Measurements from ENCODE around the gene SLC25A47. TPM values are rescaled to one million over a fixed set of nuclear protein-coding genes. Genes with fewer than 3 reads are reported as not detected.

The SLC25A47 gene
- total RNA-seq, 2 experiments from 2014 or later: not detected

- H3K4me3 Mint-ChIP-seq: no peak overlapping the region
- no peaks in the 10 kb centered on the region for H3K9me3 Mint-ChIP-seq
- ChIA-PET POLR2A (no interaction called here), CTCF (interaction anchor here (0.6 to 1.1 kb wide), 3 partner anchors 12 to 324 kb away, joined by 3 read pairs; no protein-coding TSS in a partner anchor)
- no peaks in the 10 kb centered on the region for H3K36me3 Mint-ChIP-seq
- intact Hi-C loops (cut with micrococcal nuclease): no loop called here
- no peak for DNase-seq
- peaks cover 5% of the 10 kb centered on the region for H3K4me1 Mint-ChIP-seq (ENCODE audit: low read depth)
- H3K27ac Mint-ChIP-seq: no peak overlapping the region
- no peaks in the 10 kb centered on the region for H3K27me3 Mint-ChIP-seq
Measured at GRCh38 chr14:100322138-100322957, 791 bp upstream of the SLC25A47 start.

GRCh38 chr14:100323942-100324307, 786 bp downstream of the SLC25A47 start:
- intact Hi-C loops (cut with micrococcal nuclease): no loop called here
- no peaks in the 10 kb centered on the region for H3K36me3 Mint-ChIP-seq
- no peaks in the 10 kb centered on the region for H3K27me3 Mint-ChIP-seq
- no peaks in the 10 kb centered on the region for H3K9me3 Mint-ChIP-seq
- ChIA-PET POLR2A (interaction anchor here (1.2 kb wide), 1 partner anchor 20 kb away, joined by 4 read pairs; no protein-coding TSS in a partner anchor), CTCF (no interaction called here)
- H3K4me1 Mint-ChIP-seq (ENCODE audit: low read depth): no peaks in the 10 kb centered on the region
- H3K4me3 Mint-ChIP-seq: no peak overlapping the region
- H3K27ac Mint-ChIP-seq: no peak overlapping the region
- DNase-seq: no peak

DNA sequence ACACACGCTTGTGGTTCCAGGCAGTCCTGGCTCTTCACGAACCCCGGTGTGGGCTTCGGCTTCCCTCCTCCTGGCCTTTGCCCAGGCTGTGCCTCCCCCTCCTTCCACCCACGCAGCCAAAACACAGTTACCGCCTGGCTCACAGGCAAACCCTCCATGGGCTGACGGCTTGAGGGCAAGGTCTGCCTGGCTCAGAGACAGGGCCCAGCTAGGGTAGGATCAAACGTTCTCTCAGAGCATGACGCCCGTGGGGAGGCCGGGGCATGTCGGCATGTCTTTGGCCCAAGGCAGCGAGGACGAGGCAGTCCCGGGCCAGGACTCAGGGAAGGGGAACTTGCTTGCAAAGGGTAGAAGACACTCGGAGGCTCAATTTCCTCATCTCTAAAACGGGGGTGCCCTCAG, 2.1 kb downstream of the SLC25A47 start:
- no peaks in the 10 kb centered on the region for H3K36me3 Mint-ChIP-seq
- H3K4me3 Mint-ChIP-seq: no peak overlapping the region
- POLR2A ChIA-PET: no interaction called here
- intact Hi-C loops (cut with micrococcal nuclease): no loop called here
- H3K27me3 Mint-ChIP-seq: no peaks in the 10 kb centered on the region
- DNase-seq: no peak
- no peak overlapping the region for H3K27ac Mint-ChIP-seq
- no peaks in the 10 kb centered on the region for H3K9me3 Mint-ChIP-seq
- CTCF ChIA-PET: no interaction called here
- H3K4me1 Mint-ChIP-seq (ENCODE audit: low read depth): no peaks in the 10 kb centered on the region

- H3K36me3 Mint-ChIP-seq: no peaks in the 10 kb centered on the region
- H3K27me3 Mint-ChIP-seq: no peaks in the 10 kb centered on the region
- intact Hi-C loops (cut with micrococcal nuclease): no loop called here
- no peaks in the 10 kb centered on the region for H3K9me3 Mint-ChIP-seq
- no peak for DNase-seq
- ChIA-PET POLR2A (no interaction called here), CTCF (no interaction called here)
- H3K4me1 Mint-ChIP-seq (ENCODE audit: low read depth): no peaks in the 10 kb centered on the region
- H3K4me3 Mint-ChIP-seq: no peak overlapping the region
- H3K27ac Mint-ChIP-seq: no peak overlapping the region
Measured at GRCh38 chr14:100325958-100326357, 2.8 kb downstream of the SLC25A47 start.

DNA sequence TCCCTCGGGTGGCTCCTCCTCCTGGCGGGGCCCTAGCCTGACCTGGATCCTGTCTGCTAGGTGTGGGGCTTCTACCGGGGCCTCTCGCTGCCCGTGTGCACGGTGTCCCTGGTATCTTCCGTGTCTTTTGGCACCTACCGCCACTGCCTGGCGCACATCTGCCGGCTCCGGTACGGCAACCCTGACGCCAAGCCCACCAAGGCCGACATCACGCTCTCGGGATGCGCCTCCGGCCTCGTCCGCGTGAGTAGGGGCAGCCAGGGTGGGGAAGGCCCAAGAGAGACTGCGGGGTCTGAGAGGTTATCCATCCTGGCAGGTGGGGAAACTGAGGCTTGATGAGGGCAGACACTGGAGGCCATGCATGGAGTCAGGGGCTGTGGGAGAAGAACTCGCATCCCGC, 4.0 kb downstream of the SLC25A47 start:
- no peak for DNase-seq
- Mint-ChIP-seq H3K36me3 (peaks cover 3% of the 10 kb centered on the region), H3K27ac (no peak overlapping the region), H3K4me1 (ENCODE audit: low read depth) (no peaks in the 10 kb centered on the region), H3K4me3 (no peak overlapping the region), H3K9me3 (no peaks in the 10 kb centered on the region), H3K27me3 (no peaks in the 10 kb centered on the region)
- intact Hi-C loops (cut with micrococcal nuclease): no loop called here
- ChIA-PET CTCF (no interaction called here), POLR2A (interaction anchor here (0.5 kb wide), 1 partner anchor 103 kb away, joined by 8 read pairs; no protein-coding TSS in a partner anchor)

GRCh38 chr14:100328495-100329163, 5.5 kb downstream of the SLC25A47 start:
- no peaks in the 10 kb centered on the region for H3K27me3 Mint-ChIP-seq
- ChIA-PET POLR2A (no interaction called here), CTCF (no interaction called here)
- peaks cover 7% of the 10 kb centered on the region for H3K36me3 Mint-ChIP-seq
- no peaks in the 10 kb centered on the region for H3K4me1 Mint-ChIP-seq (ENCODE audit: low read depth)
- no peak for DNase-seq
- intact Hi-C loops (cut with micrococcal nuclease): no loop called here
- no peak overlapping the region for H3K27ac Mint-ChIP-seq
- no peak overlapping the region for H3K4me3 Mint-ChIP-seq
- H3K9me3 Mint-ChIP-seq: no peaks in the 10 kb centered on the region

- no peak overlapping the region for H3K27ac Mint-ChIP-seq
- CTCF ChIA-PET: no interaction called here
- intact Hi-C loops (cut with micrococcal nuclease): no loop called here
- POLR2A ChIA-PET: no interaction called here
- H3K4me1 Mint-ChIP-seq (ENCODE audit: low read depth): no peaks in the 10 kb centered on the region
- no peak for DNase-seq
- H3K36me3 Mint-ChIP-seq: peaks cover 15% of the 10 kb centered on the region
- no peak overlapping the region for H3K4me3 Mint-ChIP-seq
- no peaks in the 10 kb centered on the region for H3K9me3 Mint-ChIP-seq
- no peaks in the 10 kb centered on the region for H3K27me3 Mint-ChIP-seq
Measured at GRCh38 chr14:100329233-100330006, 6.3 kb downstream of the SLC25A47 start.

- intact Hi-C loops (cut with micrococcal nuclease): no loop called here
- DNase-seq: no peak
- Mint-ChIP-seq H3K36me3 (peaks cover 20% of the 10 kb centered on the region), H3K9me3 (no peaks in the 10 kb centered on the region), H3K27me3 (no peaks in the 10 kb centered on the region), H3K4me3 (no peak overlapping the region), H3K27ac (no peak overlapping the region), H3K4me1 (ENCODE audit: low read depth) (no peaks in the 10 kb centered on the region)
- ChIA-PET POLR2A (no interaction called here), CTCF (no interaction called here)
Measured at GRCh38 chr14:100330007-100330344, 6.8 kb downstream of the SLC25A47 start.

- Mint-ChIP-seq H3K27ac (no peak overlapping the region), H3K36me3 (peaks cover 23% of the 10 kb centered on the region), H3K27me3 (no peaks in the 10 kb centered on the region), H3K4me1 (ENCODE audit: low read depth) (no peaks in the 10 kb centered on the region), H3K4me3 (no peak overlapping the region), H3K9me3 (no peaks in the 10 kb centered on the region)
- DNase-seq: no peak
- ChIA-PET CTCF (interaction anchor here (0.6 kb wide), 1 partner anchor 13 kb away, joined by 3 read pairs; no protein-coding TSS in a partner anchor), POLR2A (no interaction called here)
- intact Hi-C loops (cut with micrococcal nuclease): no loop called here
Measured at GRCh38 chr14:100330388-100330931, 7.3 kb downstream of the SLC25A47 start.

GRCh38 chr14:100332071-100332639, 9.0 kb downstream of the SLC25A47 start:
- no peak overlapping the region for H3K4me3 Mint-ChIP-seq
- peaks cover 37% of the 10 kb centered on the region for H3K36me3 Mint-ChIP-seq
- no peak for DNase-seq
- no peaks in the 10 kb centered on the region for H3K27me3 Mint-ChIP-seq
- H3K27ac Mint-ChIP-seq: no peak overlapping the region
- intact Hi-C loops (cut with micrococcal nuclease): no loop called here
- H3K4me1 Mint-ChIP-seq (ENCODE audit: low read depth): peaks cover 10% of the 10 kb centered on the region
- ChIA-PET POLR2A (no interaction called here), CTCF (no interaction called here)
- H3K9me3 Mint-ChIP-seq: no peaks in the 10 kb centered on the region

DNA sequence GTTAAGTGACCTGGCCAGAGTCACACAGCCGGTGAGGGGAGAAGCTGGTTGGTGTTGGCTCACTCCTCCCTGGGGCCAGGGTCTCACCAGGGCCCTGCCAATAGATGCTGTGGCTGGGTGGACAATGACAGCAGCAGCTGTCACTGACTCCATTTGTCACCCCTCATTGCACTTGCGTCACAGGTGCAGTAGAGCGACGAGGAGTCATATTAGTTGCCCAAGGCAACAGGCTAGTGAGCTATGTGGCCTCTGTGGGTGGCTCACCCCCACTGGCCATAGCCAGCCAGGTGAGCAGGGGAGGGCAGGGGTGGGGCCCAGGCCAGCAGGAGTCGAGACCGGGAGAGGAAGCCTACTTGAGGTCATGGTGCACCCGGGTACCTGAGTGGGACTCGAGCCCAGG, 9.7 kb downstream of the SLC25A47 start:
- intact Hi-C loops (cut with micrococcal nuclease): no loop called here
- peaks cover 42% of the 10 kb centered on the region for H3K36me3 Mint-ChIP-seq
- H3K4me3 Mint-ChIP-seq: no peak overlapping the region
- H3K27ac Mint-ChIP-seq: no peak overlapping the region
- no peak for DNase-seq
- ChIA-PET CTCF (no interaction called here), POLR2A (no interaction called here)
- H3K4me1 Mint-ChIP-seq (ENCODE audit: low read depth): peaks cover 15% of the 10 kb centered on the region
- H3K27me3 Mint-ChIP-seq: no peaks in the 10 kb centered on the region
- no peaks in the 10 kb centered on the region for H3K9me3 Mint-ChIP-seq

- no peak overlapping the region for H3K27ac Mint-ChIP-seq
- POLR2A ChIA-PET: no interaction called here
- intact Hi-C loops (cut with micrococcal nuclease): no loop called here
- CTCF ChIA-PET: no interaction called here
- DNase-seq: no peak
- peaks cover 18% of the 10 kb centered on the region for H3K4me1 Mint-ChIP-seq (ENCODE audit: low read depth)
- peaks cover 46% of the 10 kb centered on the region for H3K36me3 Mint-ChIP-seq
- no peak overlapping the region for H3K4me3 Mint-ChIP-seq
- no peaks in the 10 kb centered on the region for H3K9me3 Mint-ChIP-seq
- H3K27me3 Mint-ChIP-seq: no peaks in the 10 kb centered on the region
Measured at GRCh38 chr14:100333311-100333710, 10.2 kb downstream of the SLC25A47 start.

All from activated CD4-positive, alpha-beta memory T cell treated with anti-CD3 and anti-CD28 coated beads for 36 hours (primary cell).